ENCODE data around the gene SEZ6L2. TPM values are rescaled to one million over a fixed set of nuclear protein-coding genes. Genes with fewer than 3 reads are reported as not detected.
"Not testable (repeated sequence)": the region's sequence is repeated elsewhere in the genome, so short reads cannot be mapped to it uniquely, and the experiment has no call there.

Gene SEZ6L2
- total RNA-seq (7.7 TPM), polyA plus RNA-seq (1.5 TPM)

DNA sequence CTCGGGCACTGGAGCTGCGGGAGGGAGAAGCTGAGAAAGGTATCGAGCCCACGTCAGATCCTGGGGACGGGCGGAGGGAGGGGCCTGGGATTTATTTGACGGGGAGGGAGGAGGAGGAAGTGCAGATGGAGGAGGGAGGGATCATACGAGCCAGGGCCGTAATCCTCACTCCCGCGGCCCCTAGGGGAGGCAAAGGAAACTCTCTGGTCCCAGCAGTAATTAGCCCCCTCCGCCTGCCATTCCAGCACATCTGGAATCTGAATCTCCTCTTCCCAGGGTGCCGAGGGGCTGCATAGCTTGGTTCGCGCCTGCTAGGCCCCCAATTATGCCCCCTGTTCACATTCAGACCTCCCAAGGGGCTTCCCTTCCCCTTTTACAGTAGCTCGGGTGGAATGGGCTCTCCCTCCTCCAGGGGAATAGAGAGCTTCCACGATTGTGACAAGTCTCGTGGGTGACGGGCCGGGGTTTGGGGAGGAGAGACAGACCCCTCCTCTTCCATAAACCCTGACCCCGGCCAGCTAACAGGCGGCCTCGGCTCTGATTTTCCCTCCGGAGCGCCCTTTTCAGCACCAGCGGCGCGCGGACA, at the start of gene SEZ6L2:
Gene SEZ6L2 (minus strand): TSS at position 35 of the 586 bp plus-strand sequence. CDS start 531 bp downstream, outside the sequence.
- Histone ChIP-seq H3K4me3 (ENCODE audit: low read depth, low read length) (peak within 1 kb of the TSS; percentile 55), H3K27ac (ENCODE audit: low read depth) (no peak within 1 kb of the TSS), H3K36me3 (ENCODE audit: insufficient read depth) (no peaks in the 10 kb centered on the region), H3K4me1 (ENCODE audit: insufficient read depth) (no peaks in the 10 kb centered on the region)
- under 1% methylated on average over 29 of the region's 29 CpGs for WGBS
- peak; percentile 77 for DNase-seq (ENCODE audit: extremely low spot score)

DNA sequence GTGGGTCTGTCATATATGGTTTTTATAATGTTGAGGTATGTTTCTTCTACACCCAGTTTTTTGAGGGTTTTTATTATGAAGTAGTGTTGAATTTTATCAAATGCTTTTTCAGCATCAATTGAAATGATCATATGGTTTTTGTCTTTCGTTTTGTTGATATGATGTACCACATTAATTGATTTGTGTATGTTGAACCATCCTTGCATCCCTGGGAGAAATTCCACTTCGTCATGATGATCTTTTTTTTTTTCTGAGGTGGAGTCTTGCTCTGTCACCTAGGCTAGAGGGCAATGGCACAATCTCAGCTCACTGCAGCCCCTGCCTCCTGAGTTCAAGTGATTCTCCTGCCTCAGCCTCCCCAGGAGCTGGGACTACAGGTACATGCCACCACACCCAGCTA, 48.5 kb upstream of the SEZ6L2 start:
- WGBS = 82% methylated on average over 2 of the region's 2 CpGs
- H3K36me3 ChIP-seq (ENCODE audit: insufficient read depth) = no peaks in the 10 kb centered on the region
- H3K27ac ChIP-seq (ENCODE audit: low read depth) = no peak overlapping the region
- H3K4me3 ChIP-seq (ENCODE audit: low read depth, low read length) = no peak overlapping the region
- H3K4me1 ChIP-seq (ENCODE audit: insufficient read depth) = no peaks in the 10 kb centered on the region
- no peak for DNase-seq (ENCODE audit: extremely low spot score)

DNA sequence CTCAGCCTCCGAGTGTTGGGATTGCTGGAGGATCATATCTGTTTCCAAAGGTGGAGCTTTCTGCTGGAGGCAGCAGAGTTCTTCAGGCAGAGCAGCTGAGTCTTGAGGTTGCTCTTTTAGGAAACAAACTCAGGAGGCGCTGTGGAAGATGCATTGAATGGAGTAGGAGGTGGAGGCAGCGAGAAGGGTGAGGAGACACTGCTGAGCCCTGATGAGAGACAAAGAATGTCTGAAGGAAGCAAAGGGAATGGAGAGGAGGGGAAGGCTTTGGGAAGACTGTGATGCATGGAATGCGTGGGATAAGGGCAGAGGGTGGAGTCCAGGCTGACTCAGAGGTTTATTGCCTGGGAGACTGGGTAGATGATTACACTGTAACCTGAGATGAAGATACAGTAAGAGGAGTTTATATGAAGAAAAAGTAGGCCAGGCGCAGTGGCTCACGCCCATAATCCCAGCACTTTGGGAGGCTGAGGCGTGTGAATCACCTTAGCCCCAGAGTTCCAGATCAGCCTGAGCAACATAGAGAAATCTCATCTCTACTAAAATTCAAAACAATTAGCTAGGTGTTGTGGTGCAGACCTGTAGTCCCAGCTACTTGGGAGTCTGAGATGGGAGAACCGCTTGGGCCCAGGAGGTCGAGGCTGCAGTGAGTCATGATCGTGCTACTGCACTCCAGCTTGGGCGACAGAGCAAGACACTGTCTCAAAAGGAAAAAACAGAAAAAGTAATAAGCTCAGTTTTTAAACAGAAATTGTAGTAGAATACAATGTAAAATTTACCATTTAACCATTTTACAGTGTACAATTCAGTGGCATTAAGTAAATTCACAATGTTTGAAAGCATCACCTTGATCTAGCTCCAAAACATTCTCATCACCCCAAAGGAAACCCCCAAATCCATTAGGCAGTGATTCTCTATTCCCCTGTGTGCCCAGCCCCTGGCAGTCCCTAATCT, 44.8 kb upstream of the SEZ6L2 start:
- DNase-seq (ENCODE audit: extremely low spot score) = peak; percentile 87
- H3K4me3 ChIP-seq (ENCODE audit: low read depth, low read length) = no peak overlapping the region
- H3K36me3 ChIP-seq (ENCODE audit: insufficient read depth) = no peaks in the 10 kb centered on the region
- no peaks in the 10 kb centered on the region for H3K4me1 ChIP-seq (ENCODE audit: insufficient read depth)
- WGBS = 23% methylated on average over 11 of the region's 11 CpGs
- peak overlapping the region; percentile 68 for H3K27ac ChIP-seq (ENCODE audit: low read depth)

GRCh38 chr16:29940656-29941055, 41.3 kb upstream of the SEZ6L2 start:
- WGBS = 59% methylated on average over 4 of the region's 4 CpGs
- Histone ChIP-seq H3K4me1 (ENCODE audit: insufficient read depth) (no peaks in the 10 kb centered on the region), H3K4me3 (ENCODE audit: low read depth, low read length) (no peak overlapping the region), H3K36me3 (ENCODE audit: insufficient read depth) (no peaks in the 10 kb centered on the region), H3K27ac (ENCODE audit: low read depth) (no peak overlapping the region)
- DNase-seq (ENCODE audit: extremely low spot score) = no peak

- DNase-seq (ENCODE audit: extremely low spot score); H3K4me3 ChIP-seq (ENCODE audit: low read depth, low read length); H3K36me3 ChIP-seq (ENCODE audit: insufficient read depth); H3K4me1 ChIP-seq (ENCODE audit: insufficient read depth); H3K27ac ChIP-seq (ENCODE audit: low read depth): not testable (repeated sequence)
- 95% methylated on average over 2 of the region's 2 CpGs for WGBS
Measured at GRCh38 chr16:29931750-29932149, 32.4 kb upstream of the SEZ6L2 start.

DNA sequence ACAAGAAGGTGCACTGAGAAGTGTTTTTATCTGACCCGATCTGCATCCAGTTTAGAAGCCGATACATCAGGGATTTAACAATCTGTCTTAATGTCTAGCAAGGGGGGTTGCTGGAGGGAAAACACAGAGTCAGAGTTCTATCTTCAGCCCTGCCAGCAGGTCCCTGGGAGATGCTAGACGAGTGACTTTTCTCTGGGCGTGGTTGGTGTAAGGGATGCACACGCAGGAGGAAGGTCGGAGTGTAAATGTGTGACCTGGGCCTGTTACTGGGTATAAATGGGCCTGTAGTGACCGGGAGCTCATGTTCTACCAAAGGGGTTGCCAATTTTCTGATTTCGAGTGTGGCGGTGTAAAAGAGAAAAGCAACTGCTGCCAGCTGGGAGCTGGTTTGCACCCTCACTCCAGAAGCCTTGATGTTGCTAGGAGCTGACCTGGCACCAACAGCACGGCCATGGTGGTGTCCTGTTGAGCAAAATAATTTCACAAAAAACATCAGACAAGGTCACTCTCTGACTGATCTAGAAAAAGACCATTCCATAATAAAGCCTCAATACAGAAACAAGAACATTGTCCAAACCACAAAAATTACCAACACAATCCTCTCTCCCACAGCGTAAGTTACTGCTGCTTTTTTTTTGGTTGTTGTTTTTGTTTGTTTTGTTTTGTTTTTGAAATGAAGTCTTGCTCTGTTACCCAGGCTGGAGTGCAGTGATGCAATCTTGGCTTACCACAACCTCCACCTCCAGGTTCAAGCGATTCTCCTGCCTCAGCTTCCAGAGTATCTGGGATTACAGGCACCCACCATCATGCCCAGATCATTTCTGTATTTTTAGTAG, 27.9 kb upstream of the SEZ6L2 start:
- WGBS = 48% methylated on average over 12 of the region's 12 CpGs
- Histone ChIP-seq H3K4me3 (ENCODE audit: low read depth, low read length) (no peak overlapping the region), H3K4me1 (ENCODE audit: insufficient read depth) (no peaks in the 10 kb centered on the region), H3K27ac (ENCODE audit: low read depth) (peak overlapping the region; percentile 15), H3K36me3 (ENCODE audit: insufficient read depth) (no peaks in the 10 kb centered on the region)
- DNase-seq (ENCODE audit: extremely low spot score) = no peak

DNA sequence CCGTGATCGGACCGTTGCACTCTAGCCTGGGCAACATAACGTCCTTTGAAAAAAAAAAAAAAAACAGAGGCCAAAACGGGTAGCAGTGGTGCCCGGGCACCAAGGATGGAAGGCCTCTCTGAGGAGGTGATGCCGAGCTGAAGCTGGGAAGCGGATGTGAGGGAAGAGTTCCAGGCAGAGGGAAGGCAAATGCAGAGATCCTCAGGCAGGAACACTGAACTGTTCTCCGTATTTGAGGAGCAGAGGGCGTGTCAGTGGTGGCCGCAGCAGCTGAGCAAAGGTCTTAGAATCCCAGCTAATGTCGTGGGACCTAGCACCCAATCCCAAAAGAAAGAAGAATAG, 27.3 kb upstream of the SEZ6L2 start:
- Histone ChIP-seq H3K4me3 (ENCODE audit: low read depth, low read length) (peak overlapping the region; percentile 90), H3K36me3 (ENCODE audit: insufficient read depth) (no peaks in the 10 kb centered on the region), H3K27ac (ENCODE audit: low read depth) (peak overlapping the region; percentile 83), H3K4me1 (ENCODE audit: insufficient read depth) (no peaks in the 10 kb centered on the region)
- 2% methylated on average over 12 of the region's 12 CpGs for WGBS
- DNase-seq (ENCODE audit: extremely low spot score) = no peak

- under 1% methylated on average over 89 of the region's 89 CpGs for WGBS
- DNase-seq (ENCODE audit: extremely low spot score) = peak; percentile 49
- no peaks in the 10 kb centered on the region for H3K36me3 ChIP-seq (ENCODE audit: insufficient read depth)
- peak within 1 kb of the TSS; percentile 90 for H3K4me3 ChIP-seq (ENCODE audit: low read depth, low read length)
- H3K27ac ChIP-seq (ENCODE audit: low read depth) = peak within 1 kb of the TSS; percentile 83
- no peaks in the 10 kb centered on the region for H3K4me1 ChIP-seq (ENCODE audit: insufficient read depth)
Measured at GRCh38 chr16:29925781-29926710, 26.7 kb upstream of the SEZ6L2 start, which contains the start of gene KCTD13. TSS of gene KCTD13 (minus strand) at chr16:29926226. CDS start at chr16:29926033, 193 bp downstream.

GRCh38 chr16:29925105-29925756, 25.9 kb upstream of the SEZ6L2 start:
- 9% methylated on average over 9 of the region's 9 CpGs for WGBS
- no peak overlapping the region for H3K27ac ChIP-seq (ENCODE audit: low read depth)
- no peak for DNase-seq (ENCODE audit: extremely low spot score)

DNA sequence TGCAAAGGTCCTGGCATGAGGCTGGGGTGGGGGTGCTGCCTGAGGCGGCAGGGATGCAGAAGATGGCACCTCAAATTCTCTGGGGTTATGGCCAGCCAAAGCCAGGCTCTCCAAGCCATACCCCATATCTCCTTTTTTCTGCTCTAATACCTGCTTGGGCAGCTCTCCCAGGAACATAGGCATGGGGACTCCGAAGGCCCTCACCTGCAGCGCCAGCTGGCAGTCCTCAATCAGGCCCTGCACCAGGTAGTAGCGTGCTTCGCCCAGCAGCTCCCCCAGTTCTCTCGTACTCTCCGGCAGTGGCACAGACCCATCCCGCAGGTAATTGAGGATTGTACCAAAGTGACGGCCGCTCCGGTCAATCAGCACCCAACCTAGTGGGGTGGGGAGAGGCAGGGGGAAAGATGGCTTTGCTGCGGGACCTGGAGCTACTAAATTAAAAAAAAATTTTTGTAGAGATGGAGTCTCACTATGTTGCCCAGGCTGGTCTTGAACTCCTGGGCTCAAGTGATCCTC, 23.7 kb upstream of the SEZ6L2 start:
- Histone ChIP-seq H3K27ac (ENCODE audit: low read depth) (no peak overlapping the region), H3K36me3 (ENCODE audit: insufficient read depth) (peaks cover 3% of the 10 kb centered on the region), H3K4me3 (ENCODE audit: low read depth, low read length) (no peak overlapping the region), H3K4me1 (ENCODE audit: insufficient read depth) (no peaks in the 10 kb centered on the region)
- WGBS = 95% methylated on average over 12 of the region's 12 CpGs
- DNase-seq (ENCODE audit: extremely low spot score) = no peak

More at GRCh38 chr16:29925105-29925756, 25.9 kb upstream of the SEZ6L2 start:
- H3K4me3 ChIP-seq (ENCODE audit: low read depth, low read length) = peak overlapping the region; percentile 90
- H3K36me3 ChIP-seq (ENCODE audit: insufficient read depth) = no peaks in the 10 kb centered on the region
- no peaks in the 10 kb centered on the region for H3K4me1 ChIP-seq (ENCODE audit: insufficient read depth)

- Histone ChIP-seq H3K27ac (ENCODE audit: low read depth) (no peak overlapping the region), H3K4me1 (ENCODE audit: insufficient read depth) (no peaks in the 10 kb centered on the region), H3K4me3 (ENCODE audit: low read depth, low read length) (no peak overlapping the region), H3K36me3 (ENCODE audit: insufficient read depth) (peaks cover 3% of the 10 kb centered on the region)
- no peak for DNase-seq (ENCODE audit: extremely low spot score)
- WGBS = 89% methylated on average over 2 of the region's 2 CpGs
Measured at GRCh38 chr16:29922326-29922725, 23.0 kb upstream of the SEZ6L2 start.

DNA sequence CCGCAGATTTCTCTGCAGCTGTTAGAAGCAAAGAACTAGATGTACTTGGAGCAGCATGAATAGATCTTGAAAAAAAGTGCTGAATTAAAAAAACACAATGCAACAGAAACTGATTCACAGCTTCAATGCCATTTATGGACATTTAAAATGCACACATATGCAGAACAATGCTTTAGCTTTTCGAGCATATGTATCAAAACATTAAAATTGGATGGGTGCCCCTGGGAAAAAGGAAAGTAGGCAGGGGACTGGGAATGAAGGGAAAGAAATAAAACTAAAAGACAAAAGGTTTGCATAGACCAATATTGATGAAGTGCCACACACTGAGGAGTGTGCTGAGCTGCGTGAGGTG, 21.7 kb upstream of the SEZ6L2 start:
- no peaks in the 10 kb centered on the region for H3K4me1 ChIP-seq (ENCODE audit: insufficient read depth)
- WGBS = 68% methylated on average over 3 of the region's 3 CpGs
- DNase-seq (ENCODE audit: extremely low spot score) = no peak
- no peak overlapping the region for H3K27ac ChIP-seq (ENCODE audit: low read depth)
- no peak overlapping the region for H3K4me3 ChIP-seq (ENCODE audit: low read depth, low read length)
- H3K36me3 ChIP-seq (ENCODE audit: insufficient read depth) = peaks cover 3% of the 10 kb centered on the region
